Brain pericyte (primary cell): ENCODE measurements around the gene SCN2B.

Source experiments
- DNase-seq: peaks from one replicate; pipeline ENCODE4 v3.0.0-alpha.2; 2012; ENCODE audit warnings: low read depth, low spot score

SCN2B gene

DNA sequence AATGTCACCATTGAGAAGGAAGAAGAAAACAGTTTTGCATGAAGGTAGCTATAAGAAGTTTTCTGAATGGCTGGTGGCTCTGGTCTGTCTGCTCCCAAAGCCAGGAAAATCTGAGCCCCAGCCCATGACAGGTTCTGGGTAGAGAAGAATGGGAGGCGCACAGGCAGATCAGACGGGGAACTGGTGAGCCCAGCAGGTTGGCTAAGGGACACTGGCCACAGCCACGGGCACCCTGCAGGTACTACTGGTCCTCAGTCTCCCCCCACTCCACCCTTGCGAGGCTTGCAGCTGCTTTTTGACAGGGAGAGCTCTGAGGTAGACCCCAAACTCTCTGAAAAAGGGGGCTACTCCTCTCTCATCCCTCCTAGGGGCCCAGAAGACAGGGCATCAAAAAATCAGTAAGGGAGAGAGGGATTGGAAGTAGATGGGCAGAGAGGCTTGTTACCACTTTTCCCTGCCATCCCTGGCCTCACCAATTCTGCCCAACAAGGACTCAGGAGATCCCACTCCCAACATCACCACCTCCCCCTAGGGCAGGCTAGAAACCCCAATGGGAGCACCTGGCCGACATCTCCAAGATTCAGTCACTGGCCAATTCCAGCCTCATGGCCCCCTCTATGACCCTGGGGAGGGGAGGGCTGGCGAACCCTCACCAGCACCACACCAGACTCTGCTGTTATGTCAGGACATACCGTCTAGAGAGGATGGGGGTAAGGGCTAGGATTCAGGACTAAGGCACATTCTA lies 41.2 kb downstream of the SCN2B start:
- DNase-seq, result no peak

DNA sequence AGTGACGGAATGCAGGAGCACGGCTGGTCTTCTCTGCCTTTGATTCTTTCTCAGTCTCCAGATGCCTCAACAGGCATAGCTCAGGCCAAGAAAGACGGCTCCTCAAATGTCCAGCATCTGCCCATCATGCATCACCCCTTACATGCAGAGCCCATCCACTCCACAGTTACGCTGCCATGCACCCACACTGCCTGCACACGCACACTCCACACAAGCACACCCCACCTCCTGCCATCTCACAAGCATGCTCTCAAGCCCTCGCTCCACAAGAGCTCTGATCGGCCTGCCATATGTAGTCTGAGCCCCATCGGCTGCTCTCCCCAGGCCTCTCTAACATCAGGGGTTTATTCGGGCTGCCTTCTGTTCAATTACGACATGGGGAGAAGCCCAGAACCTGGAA lies 42.6 kb downstream of the SCN2B start:
- no peak for DNase-seq

DNA sequence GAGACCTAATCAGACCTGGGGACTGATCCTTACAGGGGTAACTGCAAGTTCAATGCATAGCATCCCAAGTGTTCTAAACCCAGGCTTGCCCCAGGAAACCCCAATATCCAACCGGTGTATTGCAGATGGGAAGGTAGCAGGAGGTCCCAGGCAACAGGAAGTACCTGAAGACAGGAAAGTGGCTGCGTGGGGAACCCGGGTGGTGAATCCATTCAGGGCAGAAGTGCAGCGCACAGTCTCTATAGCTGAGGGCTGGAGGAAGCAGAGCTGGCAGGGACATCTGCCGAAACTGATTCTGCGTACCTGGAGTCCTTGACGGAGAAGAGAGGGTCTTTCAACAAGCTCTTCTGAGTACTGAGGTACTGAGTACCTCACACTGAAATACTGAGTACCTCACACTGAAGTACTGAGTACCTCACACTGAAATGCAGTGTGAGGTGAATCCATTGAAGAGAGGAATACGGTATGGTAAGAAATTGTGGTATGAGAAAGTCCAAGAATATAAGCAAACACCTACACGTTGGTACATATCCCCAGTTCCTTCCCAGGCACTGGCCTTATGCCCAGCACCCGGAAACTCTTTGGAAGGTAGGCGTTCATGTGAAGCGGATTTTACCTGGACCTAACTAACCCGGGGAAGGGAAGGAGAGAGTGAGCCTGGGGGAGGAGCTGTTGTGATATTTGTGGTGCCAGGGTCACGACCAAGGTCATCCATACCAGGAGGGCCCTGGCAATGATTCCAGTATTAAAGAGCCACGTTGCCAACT lies 43.9 kb downstream of the SCN2B start:
- DNase-seq, result no peak

DNA sequence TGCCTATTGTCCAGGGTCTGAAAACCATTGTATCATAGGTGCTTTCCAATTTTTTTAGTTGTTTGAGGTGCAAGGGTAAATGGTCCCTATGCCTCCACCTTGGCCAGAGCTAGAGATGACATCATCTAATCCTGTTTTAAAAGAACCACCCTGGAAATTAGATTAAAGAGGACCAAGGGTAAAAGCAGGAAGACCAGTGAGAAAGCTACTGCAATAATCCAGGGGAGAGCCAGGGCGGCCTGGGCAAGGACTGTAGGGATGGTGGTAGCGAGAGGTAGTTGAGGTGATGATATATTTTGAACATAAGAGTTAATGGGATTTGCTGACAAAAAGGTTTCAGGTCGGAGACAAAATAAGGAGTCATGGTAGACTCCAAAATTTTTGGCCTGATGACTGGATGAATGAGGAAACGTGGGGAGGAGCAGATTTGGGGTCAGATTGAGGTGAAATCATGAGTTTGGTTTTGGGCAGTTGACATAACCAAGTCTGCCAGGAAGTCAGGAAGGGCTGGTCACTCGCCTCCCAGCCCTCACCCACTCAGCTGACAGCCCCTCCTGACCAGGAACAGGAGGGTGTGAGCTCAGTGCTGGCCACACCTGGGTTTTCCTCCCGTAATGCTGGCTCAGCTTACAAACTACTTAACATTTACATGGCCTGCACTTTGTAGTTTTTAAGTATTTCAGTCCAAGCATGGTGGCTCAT lies 46.8 kb downstream of the SCN2B start:
- no peak for DNase-seq

DNA sequence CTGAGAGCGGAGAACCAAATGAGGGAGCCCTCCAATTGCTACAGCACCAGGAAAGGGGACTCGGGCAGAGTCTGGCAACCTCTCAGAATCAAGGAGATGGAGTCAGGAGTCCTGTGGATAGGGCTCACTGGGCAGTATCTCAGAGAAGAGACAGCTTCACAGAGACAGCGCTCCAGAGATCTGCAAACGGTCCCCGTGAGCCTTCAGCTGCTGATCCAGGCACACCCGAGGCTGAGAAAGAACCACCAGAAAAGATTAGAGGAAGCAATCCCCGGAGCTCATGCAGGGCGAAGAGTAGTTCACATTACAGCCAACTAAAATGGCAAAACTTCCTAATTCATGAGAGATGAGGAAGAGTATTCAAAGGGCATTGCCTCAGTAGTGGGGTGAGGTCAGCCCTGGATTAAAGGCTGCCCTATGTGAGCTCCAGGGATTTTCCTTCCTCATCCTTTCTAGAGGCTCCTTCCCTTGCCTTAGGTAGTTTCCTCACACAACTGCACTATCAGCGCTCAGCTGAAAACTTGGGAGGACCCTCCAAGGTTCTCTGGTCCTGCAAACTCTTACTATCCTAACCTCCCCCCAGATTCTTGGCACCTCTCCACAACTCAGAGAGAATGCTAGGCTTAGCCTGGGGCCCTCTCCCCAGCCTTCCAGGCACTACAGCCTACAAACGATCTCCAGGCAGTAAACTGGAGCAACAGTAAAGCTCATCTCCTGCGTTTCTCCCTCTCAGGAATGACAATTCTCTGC lies 47.5 kb downstream of the SCN2B start:
- DNase-seq, result no peak

DNA sequence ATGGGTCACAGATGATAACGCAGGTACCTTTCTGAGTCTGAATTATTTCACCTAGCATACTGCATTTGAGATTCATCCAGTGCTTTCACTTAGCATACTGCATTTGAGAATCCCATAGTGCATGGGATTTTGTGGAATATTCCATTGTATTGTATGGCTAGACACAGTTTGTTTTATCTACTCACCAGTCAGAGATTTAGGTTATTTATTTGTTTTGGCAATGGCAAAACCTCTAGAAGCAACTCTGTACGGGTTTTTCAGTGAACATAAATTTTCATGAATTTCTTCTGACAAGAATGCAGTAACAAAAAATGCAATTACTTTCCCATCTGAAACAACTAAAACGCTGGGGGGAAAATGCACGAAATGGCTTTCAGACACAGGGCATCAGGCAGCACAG lies 48.1 kb downstream of the SCN2B start:
- DNase-seq, result no peak

DNA sequence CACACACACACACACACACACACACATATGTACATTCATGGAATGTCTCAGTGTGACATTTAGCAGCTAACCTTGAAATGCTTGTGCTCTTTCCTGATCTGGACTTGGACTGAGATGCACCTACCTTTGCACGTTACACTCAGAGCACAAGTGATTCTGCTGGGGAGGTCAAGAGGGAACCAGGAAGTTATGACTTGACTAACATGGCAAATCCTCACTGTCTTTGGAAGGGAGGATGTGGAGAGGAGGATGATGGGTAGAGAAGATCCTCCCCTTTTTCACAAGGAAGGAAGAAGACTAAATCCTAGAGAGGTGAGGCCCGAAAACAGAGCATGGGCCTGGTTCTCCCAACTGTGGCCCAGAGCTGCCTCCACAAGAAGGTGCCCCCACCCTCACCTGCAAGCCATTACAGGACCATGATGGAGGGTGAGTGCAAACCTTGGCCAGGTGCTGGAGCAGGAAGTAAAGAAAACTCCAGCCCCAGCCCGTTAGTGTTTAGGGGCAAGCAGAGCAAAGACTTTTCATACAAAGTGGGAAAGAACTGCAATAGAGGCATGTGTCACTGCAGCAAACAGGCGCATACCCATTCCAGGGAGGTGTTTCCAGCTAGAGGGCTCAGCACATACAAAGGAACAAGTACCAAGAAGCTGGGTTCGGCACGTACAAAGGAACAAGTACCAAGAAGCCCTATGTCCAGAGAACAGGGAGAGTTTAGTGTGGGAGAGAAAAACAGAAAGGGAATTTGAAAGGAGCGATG lies 50.2 kb downstream of the SCN2B start:
- no peak for DNase-seq

DNA sequence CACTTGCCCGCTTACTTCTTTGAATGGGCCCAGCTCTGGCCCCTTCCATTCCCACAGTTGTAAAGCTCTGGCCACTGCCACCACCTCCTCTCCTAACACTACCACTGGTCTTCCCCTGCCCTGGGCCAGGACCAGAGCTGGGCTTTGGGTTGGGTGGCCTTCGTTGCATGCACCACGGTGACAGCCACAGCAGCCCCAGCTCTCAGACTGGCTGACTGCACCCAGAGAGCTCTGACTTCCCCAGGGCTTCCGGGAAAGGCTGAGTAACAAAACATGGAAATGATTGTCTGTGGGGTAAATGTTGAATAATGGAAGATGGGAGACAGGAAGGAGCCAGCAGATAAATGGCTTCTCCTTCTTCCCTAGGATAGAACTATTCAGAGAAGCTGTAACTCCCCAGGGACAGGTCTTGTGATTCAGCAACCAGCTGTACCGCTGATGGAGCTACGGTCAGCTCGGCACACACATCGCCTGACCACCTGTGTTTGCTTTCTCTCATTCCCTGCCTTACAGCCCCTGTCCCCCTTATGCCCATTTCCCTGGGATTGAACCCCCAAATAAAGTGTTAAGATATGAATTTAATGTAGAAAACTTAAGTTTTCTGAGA lies 51.4 kb downstream of the SCN2B start:
- DNase-seq, result no peak

DNA sequence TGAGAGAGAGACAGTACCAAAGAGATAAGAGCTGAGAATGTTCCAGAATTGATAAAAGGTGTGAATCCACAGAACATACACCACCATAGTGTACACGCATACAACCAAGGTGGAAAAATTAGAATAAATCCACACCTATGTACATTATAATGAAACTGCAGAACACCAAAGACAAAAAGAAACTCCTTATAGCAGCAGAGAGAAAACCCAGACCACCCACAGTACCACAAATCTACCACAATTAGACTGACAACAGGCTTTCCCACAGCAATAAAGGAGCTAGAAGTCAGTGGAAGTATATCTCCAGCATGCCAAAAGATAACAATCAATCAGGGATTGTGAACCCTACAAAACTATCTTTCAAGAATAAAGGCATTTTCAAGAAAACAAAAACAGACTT lies 55.6 kb downstream of the SCN2B start:
- DNase-seq, result no peak

DNA sequence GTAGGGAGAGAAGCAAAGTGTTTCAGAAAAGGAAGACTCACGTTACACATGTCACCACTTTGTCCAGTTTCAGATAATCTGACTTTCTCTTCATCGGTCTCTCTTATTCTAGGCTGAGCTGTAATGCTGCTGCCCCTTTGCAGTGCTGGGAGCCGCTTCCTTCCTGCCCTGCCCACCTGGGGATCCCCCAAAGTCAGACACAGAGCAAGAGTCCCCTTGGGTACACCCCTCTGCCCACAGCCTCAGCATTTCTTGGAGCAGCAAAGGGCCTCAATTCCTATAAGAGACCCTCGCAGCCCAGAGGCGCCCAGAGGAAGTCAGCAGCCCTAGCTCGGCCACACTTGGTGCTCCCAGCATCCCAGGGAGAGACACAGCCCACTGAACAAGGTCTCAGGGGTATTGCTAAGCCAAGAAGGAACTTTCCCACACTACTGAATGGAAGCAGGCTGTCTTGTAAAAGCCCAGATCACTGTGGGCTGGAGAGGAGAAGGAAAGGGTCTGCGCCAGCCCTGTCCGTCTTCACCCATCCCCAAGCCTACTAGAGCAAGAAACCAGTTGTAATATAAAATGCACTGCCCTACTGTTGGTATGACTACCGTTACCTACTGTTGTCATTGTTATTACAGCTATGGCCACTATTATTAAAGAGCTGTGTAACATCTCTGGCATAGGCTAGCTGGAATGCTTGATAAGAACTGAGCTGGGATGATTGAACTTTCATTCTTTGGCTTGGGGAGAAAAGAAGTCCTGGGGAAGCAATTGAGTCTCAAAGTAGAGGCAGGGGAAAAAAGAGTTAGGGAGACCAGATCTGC lies 58.4 kb downstream of the SCN2B start:
- no peak for DNase-seq

DNA sequence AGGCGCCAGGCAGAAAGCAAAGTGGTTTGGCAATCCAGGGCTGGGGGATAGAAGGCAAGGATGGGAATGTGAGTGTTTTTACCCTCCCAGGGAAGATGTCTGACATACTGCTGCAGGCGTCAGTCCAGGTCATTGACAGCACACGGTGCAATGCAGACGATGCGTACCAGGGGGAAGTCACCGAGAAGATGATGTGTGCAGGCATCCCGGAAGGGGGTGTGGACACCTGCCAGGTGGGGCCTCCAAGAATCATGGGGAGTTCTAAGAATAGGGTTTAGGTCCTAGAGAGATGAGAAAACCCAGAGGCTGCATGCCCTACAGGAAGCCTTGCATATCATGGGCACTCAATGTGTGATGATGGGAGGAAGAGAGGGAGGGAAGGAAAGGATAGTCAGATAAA lies 61.4 kb downstream of the SCN2B start:
- DNase-seq, result no peak

DNA sequence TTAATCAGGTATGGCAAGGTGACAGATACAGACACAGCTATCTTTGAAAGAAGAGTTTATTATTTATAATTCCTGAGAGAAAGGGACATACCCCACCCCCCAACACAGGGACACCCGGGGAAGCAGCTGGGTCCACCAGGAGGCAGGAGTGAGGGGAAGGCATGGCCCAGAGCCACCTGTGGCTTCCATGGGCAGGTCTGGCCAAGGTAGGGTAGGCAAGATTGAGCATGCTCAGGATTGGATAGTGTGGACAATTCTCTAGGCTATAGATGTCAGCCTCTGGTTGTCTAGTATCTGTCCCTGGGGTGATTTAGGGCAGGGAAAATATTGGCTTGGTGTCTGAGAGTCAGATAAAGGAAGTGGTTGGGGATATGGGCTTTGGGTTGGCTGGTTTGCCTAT lies 62.2 kb downstream of the SCN2B start:
- DNase-seq, result no peak

DNA sequence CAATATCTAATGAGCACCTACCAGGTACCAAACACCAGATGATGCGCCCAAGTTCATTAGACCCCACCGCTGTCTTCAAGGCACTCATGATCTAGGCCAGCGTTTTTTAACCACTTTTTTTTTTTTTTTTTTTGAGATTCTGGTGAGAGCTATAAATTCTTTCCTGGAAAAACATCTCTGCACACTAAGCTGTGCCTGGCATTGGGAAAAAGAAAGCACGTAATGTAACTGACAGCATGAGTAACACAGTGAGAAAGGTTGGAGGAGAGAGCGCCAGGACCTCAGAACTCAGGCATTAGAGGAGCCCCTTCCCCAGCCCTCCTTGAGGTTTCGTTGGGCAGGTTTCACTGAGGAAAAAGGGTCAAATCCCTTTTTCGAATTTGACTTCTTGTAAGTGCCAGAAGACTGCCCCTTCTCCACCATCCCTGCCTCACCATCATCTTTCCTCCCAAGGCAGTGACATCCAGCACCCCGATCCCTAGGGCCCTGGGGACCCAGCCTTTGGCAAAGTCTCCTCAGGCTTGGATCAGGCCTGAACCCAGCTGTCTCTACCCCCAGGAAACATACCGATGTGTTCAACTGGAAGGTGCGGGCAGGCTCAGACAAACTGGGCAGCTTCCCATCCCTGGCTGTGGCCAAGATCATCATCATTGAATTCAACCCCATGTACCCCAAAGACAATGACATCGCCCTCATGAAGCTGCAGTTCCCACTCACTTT lies 63.6 kb downstream of the SCN2B start:
- DNase-seq, result no peak
